ENCODE measurements around the gene TNP1. TPM values are rescaled to one million over a fixed set of nuclear protein-coding genes. Genes with fewer than 3 reads are reported as not detected.

The TNP1 gene
- total and polyA plus RNA-seq, 7 donors = not detected

- TF ChIP-seq, protein P1, sequence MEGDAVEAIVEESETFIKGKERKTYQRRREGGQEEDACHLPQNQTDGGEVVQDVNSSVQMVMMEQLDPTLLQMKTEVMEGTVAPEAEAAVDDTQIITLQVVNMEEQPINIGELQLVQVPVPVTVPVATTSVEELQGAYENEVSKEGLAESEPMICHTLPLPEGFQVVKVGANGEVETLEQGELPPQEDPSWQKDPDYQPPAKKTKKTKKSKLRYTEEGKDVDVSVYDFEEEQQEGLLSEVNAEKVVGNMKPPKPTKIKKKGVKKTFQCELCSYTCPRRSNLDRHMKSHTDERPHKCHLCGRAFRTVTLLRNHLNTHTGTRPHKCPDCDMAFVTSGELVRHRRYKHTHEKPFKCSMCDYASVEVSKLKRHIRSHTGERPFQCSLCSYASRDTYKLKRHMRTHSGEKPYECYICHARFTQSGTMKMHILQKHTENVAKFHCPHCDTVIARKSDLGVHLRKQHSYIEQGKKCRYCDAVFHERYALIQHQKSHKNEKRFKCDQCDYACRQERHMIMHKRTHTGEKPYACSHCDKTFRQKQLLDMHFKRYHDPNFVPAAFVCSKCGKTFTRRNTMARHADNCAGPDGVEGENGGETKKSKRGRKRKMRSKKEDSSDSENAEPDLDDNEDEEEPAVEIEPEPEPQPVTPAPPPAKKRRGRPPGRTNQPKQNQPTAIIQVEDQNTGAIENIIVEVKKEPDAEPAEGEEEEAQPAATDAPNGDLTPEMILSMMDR (IDR thresholded peaks at IDR 0.05) = no peak
- TF ChIP-seq POLR2AphosphoS5 (IDR thresholded peaks at IDR 0.05) = no peak
- TF ChIP-seq EP300 (IDR thresholded peaks at IDR 0.05) = no peak
- no peak for TF ChIP-seq POLR2A (IDR thresholded peaks at IDR 0.05)
- no peaks in the 10 kb centered on the region for H3K9me3 ChIP-seq
- intact Hi-C loops (cut with DNase I) = no loop called here
- no peak overlapping the region for H3K4me3 ChIP-seq
- no peak for DNase-seq
- no peaks in the 10 kb centered on the region for H3K36me3 ChIP-seq
- peak overlapping the region in 1 of 4 donors; percentile 3 for H3K27ac ChIP-seq
- WGBS, 2 donors = 63 to 83% methylated on average over 6 of the region's 6 CpGs
- H3K4me1 ChIP-seq = peaks cover 0 to 11% (median 7%) of the 10 kb centered on the region in 4 donors
- H3K27me3 ChIP-seq = no peaks in the 10 kb centered on the region
Measured at GRCh38 chr2:216837740-216838139, 22.1 kb downstream of the TNP1 start.

- DNase-seq = no peak
- no peak overlapping the region for H3K4me3 ChIP-seq
- H3K9me3 ChIP-seq = no peaks in the 10 kb centered on the region
- TF ChIP-seq EP300 (IDR thresholded peaks at IDR 0.05) (no peak), POLR2AphosphoS5 (IDR thresholded peaks at IDR 0.05) (no peak), POLR2A (IDR thresholded peaks at IDR 0.05) (no peak)
- TF ChIP-seq, protein P1 (IDR thresholded peaks at IDR 0.05) = no peak
- peaks cover 0 to 25% (median 20%) of the 10 kb centered on the region in 4 donors for H3K4me1 ChIP-seq
- no peak overlapping the region for H3K27ac ChIP-seq
- intact Hi-C loops (cut with DNase I) = no loop called here
- WGBS, 2 donors = 66 to 79% methylated on average over 4 of the region's 4 CpGs
- no peaks in the 10 kb centered on the region for H3K36me3 ChIP-seq
- H3K27me3 ChIP-seq = no peaks in the 10 kb centered on the region
Measured at GRCh38 chr2:216833061-216833460, 26.8 kb downstream of the TNP1 start.

- 58 to 67% methylated on average over 1 of the region's 1 CpG for WGBS, 2 donors
- intact Hi-C loops (cut with DNase I) = no loop called here
- no peak overlapping the region for H3K27ac ChIP-seq
Measured at GRCh38 chr2:216830346-216830745, 29.5 kb downstream of the TNP1 start.

GRCh38 chr2:216829533-216829932 lies 30.3 kb downstream of the TNP1 start:
- Histone ChIP-seq H3K4me3 (no peak overlapping the region), H3K4me1 (peaks cover 0 to 42% (median 38%) of the 10 kb centered on the region in 4 donors), H3K27me3 (no peaks in the 10 kb centered on the region), H3K27ac (peak overlapping the region in 3 of 4 donors; percentile 45 to 76 (median 75)), H3K36me3 (no peaks in the 10 kb centered on the region), H3K9me3 (no peaks in the 10 kb centered on the region)
- WGBS, 2 donors = 60 to 67% methylated on average over 4 of the region's 4 CpGs
- TF ChIP-seq EP300 (IDR thresholded peaks at IDR 0.05) (peak in 2 of 4 donors; percentile 4 to 27), POLR2AphosphoS5 (IDR thresholded peaks at IDR 0.05) (peak; percentile 45 to 64 (median 56))
- TF ChIP-seq, protein P1 (IDR thresholded peaks at IDR 0.05) = no peak
- peak; percentile 96 for DNase-seq
- intact Hi-C loops (cut with DNase I) = loop anchor here (2.0 to 5.0 kb wide), 2 partner anchors 29 to 132 kb away; partner anchors contain the start of gene IGFBP5

More at GRCh38 chr2:216830346-216830745, 29.5 kb downstream of the TNP1 start:
- H3K4me1 ChIP-seq = peaks cover 0 to 42% (median 38%) of the 10 kb centered on the region in 4 donors
- H3K9me3 ChIP-seq = no peaks in the 10 kb centered on the region
- no peaks in the 10 kb centered on the region for H3K27me3 ChIP-seq
- DNase-seq = no peak
- H3K4me3 ChIP-seq = no peak overlapping the region
- no peaks in the 10 kb centered on the region for H3K36me3 ChIP-seq
- no peak for TF ChIP-seq EP300 (IDR thresholded peaks at IDR 0.05)
- TF ChIP-seq, protein P1 (IDR thresholded peaks at IDR 0.05) = no peak
- no peak for TF ChIP-seq POLR2AphosphoS5 (IDR thresholded peaks at IDR 0.05)
- TF ChIP-seq POLR2A (IDR thresholded peaks at IDR 0.05) = no peak
